ENCODE results near the gene TARBP1. TPM values are rescaled to one million over a fixed set of nuclear protein-coding genes. Genes with fewer than 3 reads are reported as not detected.

The TARBP1 gene
- total and polyA plus RNA-seq, 4 donors: 11.2 to 48.7 (median 29.9) TPM

DNA sequence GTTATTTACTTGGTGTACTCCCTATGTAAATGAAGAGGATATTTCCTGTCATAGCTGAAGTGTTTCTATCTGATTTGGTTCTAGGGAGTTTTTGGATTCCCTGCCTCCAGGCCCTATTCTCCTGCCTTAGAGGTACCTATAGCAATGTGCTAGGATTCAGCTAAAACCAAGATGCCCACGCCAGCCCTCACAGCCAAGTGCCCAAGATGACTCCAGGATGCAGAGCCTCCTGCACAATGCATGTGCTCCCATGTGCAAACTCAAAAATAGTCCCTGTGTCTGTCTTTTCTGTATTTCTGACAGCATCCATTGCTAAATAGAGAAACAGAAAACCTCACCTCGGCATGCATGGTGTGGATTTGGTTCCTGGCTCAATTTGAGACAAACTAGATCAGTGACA lies 887 bp upstream of the TARBP1 start:
- Histone ChIP-seq H3K36me3 (ENCODE audit: control insufficient read depth in 4 of 4, insufficient read depth in 4 of 4, low read length in 4 of 4) (no peaks in the 10 kb centered on the region), H3K9me3 (ENCODE audit: control insufficient read depth in 4 of 4, insufficient read depth in 3 of 4, low read length in 3 of 4) (no peaks in the 10 kb centered on the region), H3K4me1 (ENCODE audit: control insufficient read depth in 5 of 5, insufficient read depth in 5 of 5, low read length in 5 of 5) (peaks cover 0 to 8% (median 0%) of the 10 kb centered on the region in 5 donors), H3K27ac (ENCODE audit: low read depth in 1 of 2, low read length in 1 of 2) (no peak overlapping the region), H3K9ac (ENCODE audit: insufficient read depth in 1 of 2, low read length in 2 of 2) (no peak overlapping the region), H3K27me3 (ENCODE audit: control insufficient read depth in 3 of 3, insufficient read depth in 3 of 3, low read length in 2 of 3) (no peaks in the 10 kb centered on the region), H3K4me3 (no peak overlapping the region)
- TF ChIP-seq CTCF (IDR thresholded peaks at IDR 0.05; ENCODE audit: control extremely low read depth, extremely low read depth): no peak
- ATAC-seq (ENCODE audit: insufficient read depth, low FRiP score): no peak
- 87 to 90% methylated on average over 2 of the region's 2 CpGs for WGBS, 2 donors
- DNase-seq: no peak

- TF ChIP-seq CTCF (IDR thresholded peaks at IDR 0.05; ENCODE audit: control extremely low read depth, extremely low read depth): no peak
- ATAC-seq (ENCODE audit: insufficient read depth, low FRiP score): no peak
- H3K36me3 ChIP-seq (ENCODE audit: control insufficient read depth in 4 of 4, insufficient read depth in 4 of 4, low read length in 4 of 4): no peaks in the 10 kb centered on the region
- H3K27me3 ChIP-seq (ENCODE audit: control insufficient read depth in 3 of 3, insufficient read depth in 3 of 3, low read length in 2 of 3): no peaks in the 10 kb centered on the region
- 17 to 21% methylated on average over 5 of the region's 5 CpGs for WGBS, 2 donors
- peak overlapping the region in 1 of 2 donors; percentile 95 for H3K27ac ChIP-seq (ENCODE audit: low read depth in 1 of 2, low read length in 1 of 2)
- peaks cover 0 to 8% (median 0%) of the 10 kb centered on the region in 5 donors for H3K4me1 ChIP-seq (ENCODE audit: control insufficient read depth in 5 of 5, insufficient read depth in 5 of 5, low read length in 5 of 5)
- H3K9ac ChIP-seq (ENCODE audit: insufficient read depth in 1 of 2, low read length in 2 of 2): no peak overlapping the region
- DNase-seq: no peak
- H3K4me3 ChIP-seq: no peak overlapping the region
- no peaks in the 10 kb centered on the region for H3K9me3 ChIP-seq (ENCODE audit: control insufficient read depth in 4 of 4, insufficient read depth in 3 of 4, low read length in 3 of 4)
Observed at GRCh38 chr1:234479310-234479559, 256 bp upstream of the TARBP1 start.

DNA sequence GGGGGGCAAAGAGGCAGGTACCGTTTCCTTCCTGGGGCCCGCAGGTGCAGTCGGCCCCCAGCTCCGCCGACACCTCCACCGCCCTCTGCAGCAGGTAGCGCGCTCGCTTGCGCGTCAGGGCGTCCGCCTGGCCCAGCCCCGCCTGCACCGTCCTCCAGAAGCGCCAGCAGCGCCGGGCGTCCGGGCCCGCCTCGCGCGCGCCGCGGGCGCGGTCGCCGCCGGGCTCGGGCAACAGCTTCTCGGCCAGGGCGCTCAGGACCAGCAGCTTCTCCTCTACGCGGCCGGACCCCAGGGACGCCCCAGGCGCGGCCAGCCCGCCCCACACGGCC lies 863 bp downstream of the TARBP1 start:
- peak in 1 of 3 donors; percentile 56 for DNase-seq
- H3K4me1 ChIP-seq (ENCODE audit: control insufficient read depth in 5 of 5, insufficient read depth in 5 of 5, low read length in 5 of 5): peaks cover 0 to 9% (median 0%) of the 10 kb centered on the region in 5 donors
- no peak overlapping the region for H3K9ac ChIP-seq (ENCODE audit: insufficient read depth in 1 of 2, low read length in 2 of 2)
- peak overlapping the region; percentile 84 for H3K4me3 ChIP-seq
- no peaks in the 10 kb centered on the region for H3K27me3 ChIP-seq (ENCODE audit: control insufficient read depth in 3 of 3, insufficient read depth in 3 of 3, low read length in 2 of 3)
- H3K9me3 ChIP-seq (ENCODE audit: control insufficient read depth in 4 of 4, insufficient read depth in 3 of 4, low read length in 3 of 4): no peaks in the 10 kb centered on the region
- no peaks in the 10 kb centered on the region for H3K36me3 ChIP-seq (ENCODE audit: control insufficient read depth in 4 of 4, insufficient read depth in 4 of 4, low read length in 4 of 4)
- H3K27ac ChIP-seq (ENCODE audit: low read depth in 1 of 2, low read length in 1 of 2): peak overlapping the region; percentile 95 to 97
- TF ChIP-seq CTCF (IDR thresholded peaks at IDR 0.05; ENCODE audit: control extremely low read depth, extremely low read depth): no peak
- 0% methylated on average over 38 to 43 of the region's 43 CpGs for WGBS, 2 donors
- peak; percentile 66 for ATAC-seq (ENCODE audit: insufficient read depth, low FRiP score)

DNA sequence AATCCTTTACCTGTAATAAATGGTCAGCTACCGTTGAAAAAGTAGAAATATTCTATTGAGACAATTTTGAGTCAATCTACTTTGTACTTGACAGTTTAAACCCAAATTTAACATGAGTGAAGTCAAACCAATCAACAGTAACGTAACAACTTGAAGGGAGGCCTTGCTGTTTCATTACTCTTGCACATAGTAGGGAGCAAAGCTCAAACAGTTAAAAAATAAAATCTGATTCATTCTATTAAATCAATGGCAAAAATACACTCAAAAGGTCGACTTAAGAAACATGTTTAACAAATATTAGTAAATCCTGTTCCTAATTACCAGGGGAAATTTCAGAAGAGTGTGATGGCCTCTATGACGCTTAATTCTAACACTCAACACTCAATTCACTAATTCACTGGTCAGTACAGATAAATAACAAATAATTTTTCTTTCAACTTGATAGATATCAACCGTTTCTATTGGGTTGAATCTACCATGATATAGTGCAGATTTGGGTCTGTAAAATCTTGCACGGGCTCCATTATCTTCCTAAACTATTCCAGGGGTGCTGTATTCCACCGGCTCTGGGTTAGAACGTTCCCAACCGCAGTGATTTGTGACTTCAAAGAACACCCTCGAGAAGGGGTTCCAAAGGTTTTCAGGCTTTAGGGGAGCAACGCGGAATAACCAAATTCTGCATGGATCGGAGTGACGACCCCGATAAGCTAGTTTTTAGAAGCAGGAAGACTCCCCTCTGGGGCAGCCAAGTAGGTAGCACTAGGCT lies 1.4 kb downstream of the TARBP1 start:
- no peaks in the 10 kb centered on the region for H3K36me3 ChIP-seq (ENCODE audit: control insufficient read depth in 4 of 4, insufficient read depth in 4 of 4, low read length in 4 of 4)
- no peak for TF ChIP-seq CTCF (IDR thresholded peaks at IDR 0.05; ENCODE audit: control extremely low read depth, extremely low read depth)
- H3K27me3 ChIP-seq (ENCODE audit: control insufficient read depth in 3 of 3, insufficient read depth in 3 of 3, low read length in 2 of 3): no peaks in the 10 kb centered on the region
- peaks cover 0 to 10% (median 0%) of the 10 kb centered on the region in 5 donors for H3K4me1 ChIP-seq (ENCODE audit: control insufficient read depth in 5 of 5, insufficient read depth in 5 of 5, low read length in 5 of 5)
- H3K27ac ChIP-seq (ENCODE audit: low read depth in 1 of 2, low read length in 1 of 2): peak overlapping the region; percentile 95 to 97
- 17% methylated on average over 15 of the region's 15 CpGs for WGBS, 2 donors
- H3K4me3 ChIP-seq: peak overlapping the region; percentile 84
- ATAC-seq (ENCODE audit: insufficient read depth, low FRiP score) (no peak), DNase-seq (no peak)
- no peaks in the 10 kb centered on the region for H3K9me3 ChIP-seq (ENCODE audit: control insufficient read depth in 4 of 4, insufficient read depth in 3 of 4, low read length in 3 of 4)
- H3K9ac ChIP-seq (ENCODE audit: insufficient read depth in 1 of 2, low read length in 2 of 2): peak overlapping the region in 1 of 2 donors; percentile 30
